Measurements from ENCODE around the gene BBLN. TPM values are rescaled to one million over a fixed set of nuclear protein-coding genes. Genes with fewer than 3 reads are reported as not detected.

The BBLN gene
- total RNA-seq, 1 experiment from 2014 or later, result 41.9 TPM

- intact Hi-C loops (cut with micrococcal nuclease; ENCODE audit: unreplicated experiment), result no loop called here
These were observed 4.1 kb upstream of the BBLN start for GRCh38 chr9:128155736-128156500.

GRCh38 chr9:128159522-128159783 is 612 bp upstream of the BBLN start:
- POLR2A ChIA-PET (ENCODE audit: low non-redundant PET), result no interaction called here
- BruUV-seq (replicated peaks), result no TSS peak
- CTCF ChIA-PET, result interaction anchor here (1.0 kb wide), 1 partner anchor 31 kb away, joined by 3 read pairs; no protein-coding TSS in a partner anchor
- Histone ChIP-seq H3K36me3 (ENCODE audit: insufficient read depth, low read length, poor library complexity, severe bottlenecking) (peaks cover 14% of the 10 kb centered on the region), H3K27ac (ENCODE audit: low read depth, low read length, poor library complexity, severe bottlenecking) (peak overlapping the region; percentile 51), H3K9me3 (ENCODE audit: low read depth, low read length, poor library complexity, severe bottlenecking) (no peaks in the 10 kb centered on the region), H3K27me3 (replicated peaks; ENCODE audit: insufficient read depth, low read depth, low read length, poor library complexity) (no peaks in the 10 kb centered on the region), H3K4me1 (ENCODE audit: insufficient read depth, low read length, poor library complexity, severe bottlenecking) (peaks cover 7% of the 10 kb centered on the region), H3K4me3 (ENCODE audit: low read depth, low read length, poor library complexity, severe bottlenecking) (peak overlapping the region; percentile 58)
- intact Hi-C loops (cut with micrococcal nuclease; ENCODE audit: unreplicated experiment), result no loop called here
- no peak for DNase-seq (ENCODE audit: low spot score)
- TF ChIP-seq EZH2 (IDR thresholded peaks at IDR 0.05; ENCODE audit: borderline replicate concordance, low read depth, low read length, poor library complexity, severe bottlenecking), result no peak

More at GRCh38 chr9:128155736-128156500, 4.1 kb upstream of the BBLN start:
- DNase-seq (ENCODE audit: low spot score), result no peak
- ChIA-PET POLR2A (ENCODE audit: low non-redundant PET) (no interaction called here), CTCF (no interaction called here)
- Histone ChIP-seq H3K27ac (ENCODE audit: low read depth, low read length, poor library complexity, severe bottlenecking) (no peak overlapping the region), H3K36me3 (ENCODE audit: insufficient read depth, low read length, poor library complexity, severe bottlenecking) (no peaks in the 10 kb centered on the region), H3K4me1 (ENCODE audit: insufficient read depth, low read length, poor library complexity, severe bottlenecking) (peaks cover 7% of the 10 kb centered on the region), H3K4me3 (ENCODE audit: low read depth, low read length, poor library complexity, severe bottlenecking) (no peak overlapping the region), H3K9me3 (ENCODE audit: low read depth, low read length, poor library complexity, severe bottlenecking) (no peaks in the 10 kb centered on the region), H3K27me3 (replicated peaks; ENCODE audit: insufficient read depth, low read depth, low read length, poor library complexity) (no peaks in the 10 kb centered on the region)
- TF ChIP-seq EZH2 (IDR thresholded peaks at IDR 0.05; ENCODE audit: borderline replicate concordance, low read depth, low read length, poor library complexity, severe bottlenecking), result no peak
- no peak for TF ChIP-seq CTCF (conservative IDR thresholded peaks at IDR 0.05; ENCODE audit: low read depth, low read length)
- BruUV-seq (replicated peaks), result no TSS peak

GRCh38 chr9:128160603-128160987 is 530 bp downstream of the BBLN start:
- intact Hi-C loops (cut with micrococcal nuclease; ENCODE audit: unreplicated experiment), result no loop called here
- TSS peak; percentile 56 for BruUV-seq (replicated peaks)
- POLR2A ChIA-PET (ENCODE audit: low non-redundant PET), result interaction anchor here (0.6 kb wide), 1 partner anchor 295 kb away, joined by 11 read pairs; the partner anchor contains the start of gene ODF2
- Histone ChIP-seq H3K4me3 (ENCODE audit: low read depth, low read length, poor library complexity, severe bottlenecking) (peak overlapping the region; percentile 58), H3K4me1 (ENCODE audit: insufficient read depth, low read length, poor library complexity, severe bottlenecking) (peaks cover 7% of the 10 kb centered on the region), H3K27me3 (replicated peaks; ENCODE audit: insufficient read depth, low read depth, low read length, poor library complexity) (no peaks in the 10 kb centered on the region), H3K9me3 (ENCODE audit: low read depth, low read length, poor library complexity, severe bottlenecking) (no peaks in the 10 kb centered on the region), H3K36me3 (ENCODE audit: insufficient read depth, low read length, poor library complexity, severe bottlenecking) (peaks cover 17% of the 10 kb centered on the region), H3K27ac (ENCODE audit: low read depth, low read length, poor library complexity, severe bottlenecking) (peak overlapping the region; percentile 60)
- no peak for TF ChIP-seq CTCF (conservative IDR thresholded peaks at IDR 0.05; ENCODE audit: low read depth, low read length)
- no peak for TF ChIP-seq EZH2 (IDR thresholded peaks at IDR 0.05; ENCODE audit: borderline replicate concordance, low read depth, low read length, poor library complexity, severe bottlenecking)
- DNase-seq (ENCODE audit: low spot score), result peak; percentile 54
- CTCF ChIA-PET, result interaction anchor here (0.6 kb wide), 1 partner anchor 1569 kb away, joined by 5 read pairs; no protein-coding TSS in a partner anchor
